Cardiac fibroblast (primary cell): ENCODE results near the gene ACAA2.

Experiments used
- DNase-seq, 2 donors: peaks; one replicate each; pipeline versions ENCODE4 v3.0.0 to v3.0.0-alpha.2; 2010; ENCODE audit warnings: low read depth in 2 of 2
- H3K4me3 ChIP-seq, 2 donors: replicated peaks in 1 of 2; 1 replicate in 1 of 2; 2 replicates in 1 of 2; pipeline ENCODE4 v1.5.1; 2011; ENCODE audit warnings: low read depth in 2 of 2, low read length in 2 of 2, mild to moderate bottlenecking in 2 of 2, moderate library complexity in 1 of 2
- CTCF ChIP-seq: IDR thresholded peaks from one replicate; pipeline ENCODE4 v1.5.1; 2011; ENCODE audit warnings: low read depth, mild to moderate bottlenecking, low read length, inconsistent platforms

Gene ACAA2

DNA sequence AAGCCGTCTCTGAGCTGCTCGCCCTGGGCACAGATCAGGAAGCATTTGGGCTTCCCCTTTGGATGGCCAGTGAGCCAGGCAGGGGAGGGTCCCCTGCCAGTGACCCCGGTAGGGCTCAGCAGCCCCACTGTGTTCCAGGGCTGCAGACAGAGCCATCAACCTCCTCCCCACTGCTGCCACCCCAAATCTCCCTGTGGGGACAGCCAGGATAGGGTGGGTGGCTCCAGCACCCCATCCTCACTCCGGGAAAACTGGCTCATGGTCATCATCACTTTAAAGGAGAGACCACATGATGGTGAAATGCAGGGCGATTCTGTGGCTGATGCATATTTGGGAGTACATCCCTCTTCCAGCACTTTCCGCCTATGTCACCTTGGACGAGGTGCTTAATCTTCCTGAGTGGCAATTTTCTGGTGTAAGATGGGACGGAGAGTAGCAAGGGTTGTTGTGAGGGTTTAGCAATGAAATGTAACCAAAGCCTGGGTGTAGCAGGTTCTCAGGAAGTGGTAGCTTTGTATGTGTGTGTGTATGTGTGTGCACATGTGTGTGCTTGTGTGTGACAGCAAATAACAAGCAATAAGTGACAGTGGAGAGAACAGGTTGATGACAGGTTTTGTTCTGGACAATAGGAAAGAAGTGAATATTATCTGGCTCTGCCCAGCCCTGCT, 61.8 kb downstream of the ACAA2 start:
- no peak for TF ChIP-seq CTCF
- H3K4me3 ChIP-seq = no peak overlapping the region
- no peak for DNase-seq

GRCh38 chr18:49749563-49749962, 63.8 kb downstream of the ACAA2 start:
- H3K4me3 ChIP-seq = no peak overlapping the region
- no peak for TF ChIP-seq CTCF

DNA sequence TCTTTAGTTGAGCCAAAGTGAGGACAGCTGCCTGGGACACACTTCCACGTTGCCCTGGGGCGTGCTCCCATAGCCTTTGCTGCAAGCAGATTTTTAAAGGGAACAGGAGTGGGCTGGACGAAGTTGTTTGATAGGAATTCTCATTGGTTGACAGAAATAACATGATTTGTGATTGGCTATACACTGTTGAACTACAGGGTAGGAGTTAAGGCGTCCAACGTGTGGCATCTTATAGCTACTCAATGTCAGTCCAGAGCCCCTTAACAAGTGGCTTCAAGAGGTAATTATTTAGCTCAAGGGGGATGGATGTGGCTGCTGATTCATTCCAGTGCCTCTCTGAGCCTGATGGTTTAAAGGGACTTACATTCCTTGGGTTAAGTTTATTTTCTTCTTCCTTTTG, 65.5 kb downstream of the ACAA2 start:
- peak; percentile 51 to 57 for DNase-seq
- no peak overlapping the region for H3K4me3 ChIP-seq
- TF ChIP-seq CTCF = no peak

More at GRCh38 chr18:49749563-49749962, 63.8 kb downstream of the ACAA2 start:
- DNase-seq = no peak

- TF ChIP-seq CTCF = no peak
- peak in 1 of 2 donors; percentile 37 for DNase-seq
- no peak overlapping the region for H3K4me3 ChIP-seq
Observed at GRCh38 chr18:49745045-49746014, 68.0 kb downstream of the ACAA2 start.

GRCh38 chr18:49744376-49745008, 68.8 kb downstream of the ACAA2 start:
- TF ChIP-seq CTCF = no peak
- DNase-seq = no peak
- H3K4me3 ChIP-seq = no peak overlapping the region

- H3K4me3 ChIP-seq = no peak overlapping the region
- DNase-seq = no peak
- TF ChIP-seq CTCF = no peak
Observed at GRCh38 chr18:49743117-49743567, 70.2 kb downstream of the ACAA2 start.
